Esophagus muscularis mucosa (tissue), 4 donors: ENCODE results near the gene RAD17.

Experiments used
- CTCF ChIP-seq, 3 experiments: fragments of 200-600 bp in 2 of 3; fragments of 450-650 bp in 1 of 3; sonication (generic) in 2 of 3; IDR thresholded peaks; one replicate each; pipeline ENCODE4 v1.5.1; 2017 to 2019; ENCODE audit warnings: antibody characterized with exemption in 3 of 3, mild to moderate bottlenecking in 2 of 3, moderate library complexity in 1 of 3
- EP300 ChIP-seq: sonication (generic); formaldehyde crosslinking; IDR thresholded peaks from one replicate; pipeline ENCODE4 v1.6.1; 2017; ENCODE audit warnings: antibody characterized with exemption
- POLR2A ChIP-seq: fragments of 450-650 bp; IDR thresholded peaks from one replicate; pipeline ENCODE4 v1.6.1; 2017; ENCODE audit warnings: antibody characterized with exemption, moderate library complexity, mild to moderate bottlenecking, low read depth
- POLR2AphosphoS5 ChIP-seq, 2 donors: sonication (generic); formaldehyde crosslinking; IDR thresholded peaks; one replicate each; pipeline ENCODE4 v1.6.1; 2017; ENCODE audit warnings: antibody characterized with exemption in 2 of 2

GRCh38 chr5:69326365-69326764 lies 43.3 kb upstream of the RAD17 start:
- TF ChIP-seq POLR2A: no peak
- no peak for TF ChIP-seq CTCF (IDR thresholded peaks at IDR 0.05)
- no peak for TF ChIP-seq EP300
- no peak for TF ChIP-seq POLR2AphosphoS5 (IDR thresholded peaks at IDR 0.05)
